Tibial nerve (tissue), 4 donors: ENCODE results near the gene OMD. TPM values are rescaled to one million over a fixed set of nuclear protein-coding genes. Genes with fewer than 3 reads are reported as not detected.

Experiments
- DNase-seq, 2 donors: peaks; one replicate each; pipeline ENCODE4 v3.0.0-alpha.2; 2019; ENCODE audit warnings: low spot score in 2 of 2
- H3K27ac ChIP-seq, 4 donors: fragments of 200-600 bp; sonication (generic) in 3 of 4; one replicate each; pipeline ENCODE4 v1.5.1; 2017 to 2019; ENCODE audit warnings: mild to moderate bottlenecking in 1 of 4
- H3K27me3 ChIP-seq, 2 donors: fragments of 200-600 bp; sonication (generic) in 1 of 2; one replicate each; pipeline versions ENCODE4 v1.5.1 to v1.6.0; 2017 to 2019
- H3K36me3 ChIP-seq, 3 donors: fragments of 200-600 bp; sonication (generic); one replicate each; pipeline ENCODE4 v1.5.1; 2018 to 2019
- H3K4me1 ChIP-seq, 4 donors: fragments of 200-600 bp; sonication (generic) in 3 of 4; one replicate each; pipeline ENCODE4 v1.5.1; 2017 to 2019
- H3K4me3 ChIP-seq, 4 donors: fragments of 200-600 bp; sonication (generic) in 3 of 4; one replicate each; pipeline ENCODE4 v1.5.1; 2017 to 2019; ENCODE audit warnings: mild to moderate bottlenecking in 1 of 4, moderate library complexity in 1 of 4
- H3K9me3 ChIP-seq, 4 donors: fragments of 200-600 bp; sonication (generic) in 3 of 4; one replicate each; pipeline ENCODE4 v1.5.1; 2017 to 2019
- EP300 ChIP-seq, 2 donors: sonication (generic); formaldehyde crosslinking; IDR thresholded peaks; one replicate each; pipeline ENCODE4 v1.6.1; 2017; ENCODE audit warnings: antibody characterized with exemption in 2 of 2, mild to moderate bottlenecking in 1 of 2
- POLR2A ChIP-seq, 2 donors: fragments of 450-650 bp; IDR thresholded peaks; one replicate each; pipeline ENCODE4 v1.6.1; 2017; ENCODE audit warnings: antibody characterized with exemption in 2 of 2, mild to moderate bottlenecking in 2 of 2, moderate library complexity in 2 of 2
- WGBS, 2 donors: methylation state at CpG; one replicate each; pipeline ENCODE4 v1.1.5; 2018; 5-methylcytosine and 5-hydroxymethylcytosine counted together
- total RNA-seq, 4 donors: library from RNA; depleted of rRNA; stranded (reverse); fragments of >200 nt; gene quantifications; one replicate each; pipeline ENCODE4 v1.1.0, GENCODE V29; 2016
- TF ChIP-seq, protein P1 (sequence below), 5 experiments: fragments of 200-600 bp in 3 of 5; fragments of 450-650 bp in 2 of 5; sonication (generic) in 3 of 5; IDR thresholded peaks; one replicate each; pipeline ENCODE4 v1.5.1; 2016 to 2019; ENCODE audit warnings: antibody characterized with exemption in 5 of 5, mild to moderate bottlenecking in 3 of 5, moderate library complexity in 2 of 5

OMD gene, protein sequence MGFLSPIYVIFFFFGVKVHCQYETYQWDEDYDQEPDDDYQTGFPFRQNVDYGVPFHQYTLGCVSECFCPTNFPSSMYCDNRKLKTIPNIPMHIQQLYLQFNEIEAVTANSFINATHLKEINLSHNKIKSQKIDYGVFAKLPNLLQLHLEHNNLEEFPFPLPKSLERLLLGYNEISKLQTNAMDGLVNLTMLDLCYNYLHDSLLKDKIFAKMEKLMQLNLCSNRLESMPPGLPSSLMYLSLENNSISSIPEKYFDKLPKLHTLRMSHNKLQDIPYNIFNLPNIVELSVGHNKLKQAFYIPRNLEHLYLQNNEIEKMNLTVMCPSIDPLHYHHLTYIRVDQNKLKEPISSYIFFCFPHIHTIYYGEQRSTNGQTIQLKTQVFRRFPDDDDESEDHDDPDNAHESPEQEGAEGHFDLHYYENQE
- 10 to 100 TPM; 19.2 to 64.9 (median 59.5) TPM for total RNA-seq

DNA sequence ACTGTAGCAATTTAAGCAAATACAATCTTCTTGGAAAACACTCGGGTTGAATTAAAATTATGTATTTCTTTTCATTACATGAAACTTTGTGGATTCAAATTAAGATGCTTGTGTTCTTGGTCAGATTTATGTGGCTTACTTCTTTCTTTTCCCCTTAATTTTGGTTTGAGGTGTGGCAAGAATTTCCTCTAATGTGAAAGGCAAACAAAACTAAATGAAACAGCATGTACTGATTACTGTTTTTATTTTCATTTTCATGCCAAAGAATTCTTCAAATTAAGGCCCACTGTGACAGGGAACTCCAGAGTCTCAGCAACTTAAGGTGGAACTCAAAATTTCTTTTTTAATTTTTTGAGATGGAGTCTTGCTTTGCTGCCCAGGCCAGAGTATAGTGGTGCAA is at the start of gene OMD:
Gene OMD (minus strand): TSS at position 132 of the 400 bp plus-strand sequence. CDS start 6,913 bp downstream, outside the sequence.
- Histone ChIP-seq H3K9me3 (no peaks in the 10 kb centered on the region), H3K36me3 (no peaks in the 10 kb centered on the region), H3K27ac (peak within 1 kb of the TSS; percentile 36 to 74 (median 54)), H3K4me1 (peaks cover 0 to 24% (median 0%) of the 10 kb centered on the region in 4 donors), H3K27me3 (no peaks in the 10 kb centered on the region), H3K4me3 (peak within 1 kb of the TSS; percentile 7 to 51 (median 18))
- no peak for DNase-seq
- TF ChIP-seq POLR2A (IDR thresholded peaks at IDR 0.05) (no peak), EP300 (IDR thresholded peaks at IDR 0.05) (peak in 1 of 2 donors; percentile 29)
- TF ChIP-seq, protein P1, sequence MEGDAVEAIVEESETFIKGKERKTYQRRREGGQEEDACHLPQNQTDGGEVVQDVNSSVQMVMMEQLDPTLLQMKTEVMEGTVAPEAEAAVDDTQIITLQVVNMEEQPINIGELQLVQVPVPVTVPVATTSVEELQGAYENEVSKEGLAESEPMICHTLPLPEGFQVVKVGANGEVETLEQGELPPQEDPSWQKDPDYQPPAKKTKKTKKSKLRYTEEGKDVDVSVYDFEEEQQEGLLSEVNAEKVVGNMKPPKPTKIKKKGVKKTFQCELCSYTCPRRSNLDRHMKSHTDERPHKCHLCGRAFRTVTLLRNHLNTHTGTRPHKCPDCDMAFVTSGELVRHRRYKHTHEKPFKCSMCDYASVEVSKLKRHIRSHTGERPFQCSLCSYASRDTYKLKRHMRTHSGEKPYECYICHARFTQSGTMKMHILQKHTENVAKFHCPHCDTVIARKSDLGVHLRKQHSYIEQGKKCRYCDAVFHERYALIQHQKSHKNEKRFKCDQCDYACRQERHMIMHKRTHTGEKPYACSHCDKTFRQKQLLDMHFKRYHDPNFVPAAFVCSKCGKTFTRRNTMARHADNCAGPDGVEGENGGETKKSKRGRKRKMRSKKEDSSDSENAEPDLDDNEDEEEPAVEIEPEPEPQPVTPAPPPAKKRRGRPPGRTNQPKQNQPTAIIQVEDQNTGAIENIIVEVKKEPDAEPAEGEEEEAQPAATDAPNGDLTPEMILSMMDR (IDR thresholded peaks at IDR 0.05): no peak
- WGBS, 2 donors: 56 to 62% methylated on average over 1 of the region's 1 CpG

GRCh38 chr9:92468206-92468605 is 43.9 kb upstream of the OMD start:
- no peak for DNase-seq
- Histone ChIP-seq H3K9me3 (no peaks in the 10 kb centered on the region), H3K4me1 (peaks cover 0 to 5% (median 0%) of the 10 kb centered on the region in 4 donors), H3K27ac (no peak overlapping the region), H3K27me3 (no peaks in the 10 kb centered on the region), H3K36me3 (no peaks in the 10 kb centered on the region), H3K4me3 (no peak overlapping the region)
- WGBS, 2 donors: 86 to 95% methylated on average over 2 of the region's 2 CpGs
- TF ChIP-seq EP300 (IDR thresholded peaks at IDR 0.05) (no peak), POLR2A (IDR thresholded peaks at IDR 0.05) (no peak)
- TF ChIP-seq, protein P1 (IDR thresholded peaks at IDR 0.05): no peak

DNA sequence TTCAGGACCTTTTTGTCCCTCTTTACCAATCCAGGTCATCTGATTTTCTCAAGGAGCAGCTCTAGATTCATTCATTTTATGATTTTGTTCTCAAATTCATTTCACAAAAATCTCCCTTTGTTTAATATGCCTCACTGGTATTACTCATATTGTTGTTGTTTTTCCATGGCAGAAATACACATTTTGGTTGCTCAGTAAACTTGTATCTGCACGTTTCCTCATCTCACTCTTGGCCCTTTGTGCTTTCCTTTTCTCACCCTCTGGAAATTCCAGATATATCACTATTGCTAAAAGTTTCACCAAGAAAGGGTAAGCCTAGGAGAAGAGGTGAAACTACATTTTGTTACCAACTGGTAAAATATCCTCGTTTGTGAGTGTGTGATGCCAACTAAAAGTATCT is 43.2 kb upstream of the OMD start:
- Histone ChIP-seq H3K9me3 (no peaks in the 10 kb centered on the region), H3K4me3 (no peak overlapping the region), H3K27me3 (no peaks in the 10 kb centered on the region), H3K4me1 (peaks cover 0 to 5% (median 0%) of the 10 kb centered on the region in 4 donors), H3K36me3 (no peaks in the 10 kb centered on the region), H3K27ac (no peak overlapping the region)
- TF ChIP-seq, protein P1 (IDR thresholded peaks at IDR 0.05): no peak
- no peak for TF ChIP-seq POLR2A (IDR thresholded peaks at IDR 0.05)
- no peak for TF ChIP-seq EP300 (IDR thresholded peaks at IDR 0.05)
- 82 to 88% methylated on average over 2 of the region's 2 CpGs for WGBS, 2 donors
- DNase-seq: no peak

DNA sequence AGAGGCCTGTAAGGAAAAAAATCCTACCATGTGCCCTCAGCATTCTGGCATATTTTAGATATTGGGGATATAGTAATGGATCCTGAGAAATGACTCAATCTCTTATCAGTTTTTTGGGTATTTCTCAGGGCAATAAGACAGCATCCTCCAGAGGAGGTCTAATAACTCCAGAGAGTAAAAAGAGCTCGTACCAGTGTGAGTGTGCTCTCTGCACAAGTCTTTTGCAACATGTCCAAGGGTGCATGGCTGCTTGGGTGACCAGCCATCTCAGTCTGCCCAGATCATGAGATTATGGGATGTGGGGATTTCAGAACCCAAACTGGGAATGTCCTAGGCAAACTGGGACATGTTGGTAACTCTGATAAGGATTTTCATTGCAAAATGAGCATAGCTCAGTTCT is 42.8 kb upstream of the OMD start:
- WGBS, 2 donors: 88 to 100% methylated on average over 1 of the region's 1 CpG
- TF ChIP-seq, protein P1 (IDR thresholded peaks at IDR 0.05): no peak
- Histone ChIP-seq H3K9me3 (no peaks in the 10 kb centered on the region), H3K27ac (no peak overlapping the region), H3K27me3 (no peaks in the 10 kb centered on the region), H3K4me1 (peaks cover 0 to 5% (median 0%) of the 10 kb centered on the region in 4 donors), H3K36me3 (no peaks in the 10 kb centered on the region), H3K4me3 (no peak overlapping the region)
- DNase-seq: no peak

- Histone ChIP-seq H3K4me3 (no peak overlapping the region), H3K9me3 (no peaks in the 10 kb centered on the region), H3K27ac (peak overlapping the region in 2 of 4 donors; percentile 49 to 68), H3K27me3 (no peaks in the 10 kb centered on the region), H3K4me1 (peaks cover 0 to 5% (median 0%) of the 10 kb centered on the region in 4 donors), H3K36me3 (no peaks in the 10 kb centered on the region)
- WGBS, 2 donors: 63 to 69% methylated on average over 3 of the region's 3 CpGs
- DNase-seq: no peak
- TF ChIP-seq POLR2A (IDR thresholded peaks at IDR 0.05) (no peak), EP300 (IDR thresholded peaks at IDR 0.05) (peak in 1 of 2 donors; percentile 61)
Measured at GRCh38 chr9:92463984-92464383, 39.7 kb upstream of the OMD start.
